H1 (cell line): ENCODE data around the gene TNS1. TPM values are rescaled to one million over a fixed set of nuclear protein-coding genes. Genes with fewer than 3 reads are reported as not detected.

ENCODE experiments used
- CTCF ChIA-PET: fragments of 300-600 bp; sonication (Branson Sonifier 250); formaldehyde crosslinking; loops from one replicate; lab custom pipeline; 2021; ENCODE audit not compliant: partially characterized antibody; lab: Charles Lee
- POLR2A ChIA-PET: fragments of 300-600 bp; sonication (Branson Sonifier 250); formaldehyde crosslinking; loops from one replicate; lab custom pipeline; 2021; ENCODE audit warnings: inconsistent platforms; ENCODE audit not compliant: partially characterized antibody; lab: Charles Lee
- DNase-seq, 2 experiments: peaks; one replicate each; pipeline versions ENCODE4 v3.0.0 to v3.0.0-alpha.2; 2010 to 2022; ENCODE audit warnings: low spot score in 2 of 2, low read depth in 1 of 2, mixed read lengths in 1 of 2
- FAIRE-seq: peaks from 2 replicates; lab custom pipeline; 2011; peaks lifted over from hg19 to GRCh38; lab: Jason Lieb, UNC
- H2AFZ ChIP-seq: 2 replicates; pipeline ENCODE4 v1.8.1; 2012; ENCODE audit warnings: low read length, inconsistent platforms
- H2AK5ac ChIP-seq: 2 replicates; pipeline ENCODE4 v1.6.1; 2013; ENCODE audit warnings: low read depth, low read length
- H2BK120ac ChIP-seq: replicated peaks from 2 replicates; pipeline ENCODE3; 2013; ENCODE audit warnings: low read depth, low read length, inconsistent platforms
- H2BK12ac ChIP-seq: 2 replicates; pipeline ENCODE4 v1.6.1; 2013; ENCODE audit warnings: low read depth, low read length
- H2BK15ac ChIP-seq: 2 replicates; pipeline ENCODE4 v1.6.1; 2013; ENCODE audit warnings: low read length
- H2BK20ac ChIP-seq: 2 replicates; pipeline ENCODE4 v1.6.1; 2013; ENCODE audit warnings: low read length
- H2BK5ac ChIP-seq: 2 replicates; pipeline ENCODE4 v1.6.1; 2013; ENCODE audit warnings: low read depth, low read length
- H3K14ac ChIP-seq: 2 replicates; pipeline ENCODE4 v1.6.1; 2013; ENCODE audit warnings: inconsistent platforms; ENCODE audit not compliant: insufficient read length
- H3K18ac ChIP-seq: 2 replicates; pipeline ENCODE4 v1.6.1; 2013; ENCODE audit warnings: low read length; ENCODE audit errors: extremely low read depth
- H3K23ac ChIP-seq: 2 replicates; pipeline ENCODE4 v1.6.1; 2013; ENCODE audit warnings: inconsistent platforms; ENCODE audit not compliant: insufficient read length
- H3K23me2 ChIP-seq: 2 replicates; pipeline ENCODE4 v1.6.1; 2013; ENCODE audit warnings: low read depth, low read length
- H3K27ac ChIP-seq: 2 replicates; pipeline ENCODE4 v1.6.1; 2011; ENCODE audit warnings: low read depth, low read length, inconsistent platforms
- H3K27me3 ChIP-seq, 4 experiments: replicated peaks in 1 of 4; 1 replicate in 1 of 4; 2 replicates in 3 of 4; pipeline versions ENCODE4 v1.6.1 to v1.8.1; 2011 to 2013; ENCODE audit warnings: low read length in 3 of 4, mild to moderate bottlenecking in 3 of 4, inconsistent platforms in 2 of 4, mixed read lengths in 2 of 4, moderate library complexity in 1 of 4; ENCODE audit not compliant: control insufficient read depth in 3 of 4, insufficient read depth in 3 of 4; ENCODE audit errors: extremely low read depth in 1 of 4
- H3K36me3 ChIP-seq, 4 experiments: 2 replicates each; pipeline versions ENCODE4 v1.6.1 to v1.8.1; 2011 to 2013; ENCODE audit warnings: mild to moderate bottlenecking in 4 of 4, low read length in 3 of 4, moderate library complexity in 2 of 4, control low read depth in 1 of 4, inconsistent platforms in 1 of 4; ENCODE audit not compliant: insufficient read depth in 4 of 4, control insufficient read depth in 2 of 4
- H3K4ac ChIP-seq: replicated peaks from 2 replicates; pipeline ENCODE3; 2013; ENCODE audit warnings: low read length, low read depth, mixed read lengths, inconsistent platforms; ENCODE audit not compliant: insufficient read length
- H3K4me1 ChIP-seq, 4 experiments: replicated peaks in 1 of 4; 1 replicate in 1 of 4; 2 replicates in 3 of 4; pipeline versions ENCODE4 v1.6.1 to v1.8.1; 2011 to 2013; ENCODE audit warnings: low read length in 3 of 4, inconsistent platforms in 2 of 4, mixed read lengths in 1 of 4; ENCODE audit not compliant: insufficient read depth in 4 of 4, control insufficient read depth in 3 of 4
- H3K4me2 ChIP-seq, 2 experiments: 2 replicates each; pipeline versions ENCODE4 v1.6.1 to v1.8.1; 2011 to 2013; ENCODE audit warnings: low read depth in 2 of 2, low read length in 2 of 2, control low read depth in 1 of 2, inconsistent platforms in 1 of 2, mild to moderate bottlenecking in 1 of 2; ENCODE audit not compliant: insufficient read depth in 1 of 2
- H3K4me3 ChIP-seq, 4 experiments: fragments of 200-600, 300-600 bp in 1 of 4; sonication (generic), shearing (Covaris generic), sonication (Bioruptor Twin) in 1 of 4; 2 replicates each; pipeline versions ENCODE4 v1.5.1 to v1.8.1; 2011 to 2016; ENCODE audit warnings: low read length in 4 of 4, low read depth in 3 of 4, control low read depth in 2 of 4, inconsistent platforms in 2 of 4, mild to moderate bottlenecking in 2 of 4, mixed read lengths in 1 of 4, moderate library complexity in 1 of 4; ENCODE audit not compliant: insufficient read depth in 2 of 4; ENCODE audit errors: extremely low read depth in 1 of 4
- H3K56ac ChIP-seq: replicated peaks from 2 replicates; pipeline ENCODE3; 2013; ENCODE audit warnings: low read depth, mild to moderate bottlenecking, mixed read lengths, low read length, inconsistent platforms; ENCODE audit not compliant: insufficient read length
- H3K79me1 ChIP-seq: 2 replicates; pipeline ENCODE4 v1.6.1; 2013; ENCODE audit warnings: low read depth, low read length, control low read depth
- H3K79me2 ChIP-seq, 2 experiments: 2 replicates each; pipeline versions ENCODE4 v1.6.1 to v1.8.1; 2012 to 2013; ENCODE audit warnings: low read length in 2 of 2, mild to moderate bottlenecking in 2 of 2, inconsistent platforms in 1 of 2; ENCODE audit not compliant: insufficient read depth in 2 of 2, control insufficient read depth in 1 of 2
- H3K9ac ChIP-seq, 4 experiments: replicated peaks in 1 of 4; 1 replicate in 1 of 4; 2 replicates in 3 of 4; pipeline versions ENCODE4 v1.6.1 to v1.8.1; 2011 to 2013; ENCODE audit warnings: low read depth in 3 of 4, low read length in 3 of 4, control low read depth in 2 of 4, mild to moderate bottlenecking in 2 of 4, moderate library complexity in 2 of 4, inconsistent platforms in 1 of 4; ENCODE audit errors: extremely low read depth in 1 of 4
- H3K9me3 ChIP-seq, 2 experiments: 2 replicates each; pipeline versions ENCODE4 v1.6.1 to v1.8.1; 2012 to 2013; ENCODE audit warnings: mild to moderate bottlenecking in 2 of 2, moderate library complexity in 2 of 2, control low read depth in 1 of 2, inconsistent platforms in 1 of 2, low read depth in 1 of 2, low read length in 1 of 2, mixed read lengths in 1 of 2; ENCODE audit not compliant: insufficient read depth in 2 of 2
- H4K20me1 ChIP-seq, 2 experiments: replicated peaks in 1 of 2; 2 replicates each; pipeline versions ENCODE3 to v1.8.1; 2011 to 2013; ENCODE audit warnings: inconsistent platforms in 2 of 2, low read length in 2 of 2, mild to moderate bottlenecking in 1 of 2; ENCODE audit not compliant: insufficient read depth in 2 of 2, control insufficient read depth in 1 of 2
- H4K5ac ChIP-seq: 2 replicates; pipeline ENCODE4 v1.6.1; 2013; ENCODE audit warnings: low read length, low read depth, mixed read lengths, inconsistent platforms; ENCODE audit not compliant: insufficient read length
- H4K8ac ChIP-seq: 2 replicates; pipeline ENCODE4 v1.8.0; 2013; ENCODE audit warnings: mild to moderate bottlenecking, moderate library complexity, low read length, inconsistent platforms; ENCODE audit not compliant: insufficient read depth; ENCODE audit errors: extremely low read depth
- H4K91ac ChIP-seq: replicated peaks from 2 replicates; pipeline ENCODE3; 2013; ENCODE audit warnings: low read length, mixed read lengths, inconsistent platforms; ENCODE audit not compliant: insufficient read length
- JUND ChIP-seq: IDR thresholded peaks from 2 replicates; pipeline ENCODE4 v1.6.1; 2011; ENCODE audit warnings: mild to moderate bottlenecking, improper control_type of control experiment, low read length
- WGBS, 2 experiments: shearing (Covaris generic) in 1 of 2; methylation state at CpG; one replicate each; pipeline versions ENCODE4 v1.1.6 to v1.1.7; 2013 to 2015; ENCODE audit warnings: low lambda C conversion rate in 2 of 2, mixed read lengths in 2 of 2, inconsistent platforms in 1 of 2, low coverage in 1 of 2, missing lambda C conversion rate in 1 of 2; ENCODE audit not compliant: insufficient replicate concordance in 2 of 2, insufficient coverage in 1 of 2, insufficient read length in 1 of 2; ENCODE audit errors: extremely low coverage in 1 of 2, missing lambda C conversion rate in 1 of 2; 5-methylcytosine and 5-hydroxymethylcytosine counted together
- polyA plus RNA-seq, 7 experiments: library from polyadenylated mRNA; depleted of rRNA in 3 of 7; stranded (reverse) in 5 of 7; unstranded in 2 of 7; fragments of >200 nt in 5 of 7; fragments of 200-250 nt in 2 of 7; gene quantifications; 1 replicate in 5 of 7; 2 replicates in 1 of 7; 4 replicates in 1 of 7; pipeline versions ENCODE4 v1.2.1 to v1.2.3, GENCODE V29; 2011 to 2013; ENCODE audit warnings: missing spikeins in 2 of 7, mixed read lengths in 2 of 7
- total RNA-seq: library from RNA; stranded (reverse); fragmentation: NEBNext Ultra II Directional; extraction: Animal tissue kit (Norgen Biotek cat#: 25700); gene quantifications from 2 replicates; pipeline ENCODE4 v1.2.1, GENCODE V29; 2021

Gene TNS1
- total and polyA plus RNA-seq, 2 of the 8 experiments (the other 6 are each of a cell fraction or from before 2014, with no cell fraction given), result 1.5 to 5.1 TPM

DNA sequence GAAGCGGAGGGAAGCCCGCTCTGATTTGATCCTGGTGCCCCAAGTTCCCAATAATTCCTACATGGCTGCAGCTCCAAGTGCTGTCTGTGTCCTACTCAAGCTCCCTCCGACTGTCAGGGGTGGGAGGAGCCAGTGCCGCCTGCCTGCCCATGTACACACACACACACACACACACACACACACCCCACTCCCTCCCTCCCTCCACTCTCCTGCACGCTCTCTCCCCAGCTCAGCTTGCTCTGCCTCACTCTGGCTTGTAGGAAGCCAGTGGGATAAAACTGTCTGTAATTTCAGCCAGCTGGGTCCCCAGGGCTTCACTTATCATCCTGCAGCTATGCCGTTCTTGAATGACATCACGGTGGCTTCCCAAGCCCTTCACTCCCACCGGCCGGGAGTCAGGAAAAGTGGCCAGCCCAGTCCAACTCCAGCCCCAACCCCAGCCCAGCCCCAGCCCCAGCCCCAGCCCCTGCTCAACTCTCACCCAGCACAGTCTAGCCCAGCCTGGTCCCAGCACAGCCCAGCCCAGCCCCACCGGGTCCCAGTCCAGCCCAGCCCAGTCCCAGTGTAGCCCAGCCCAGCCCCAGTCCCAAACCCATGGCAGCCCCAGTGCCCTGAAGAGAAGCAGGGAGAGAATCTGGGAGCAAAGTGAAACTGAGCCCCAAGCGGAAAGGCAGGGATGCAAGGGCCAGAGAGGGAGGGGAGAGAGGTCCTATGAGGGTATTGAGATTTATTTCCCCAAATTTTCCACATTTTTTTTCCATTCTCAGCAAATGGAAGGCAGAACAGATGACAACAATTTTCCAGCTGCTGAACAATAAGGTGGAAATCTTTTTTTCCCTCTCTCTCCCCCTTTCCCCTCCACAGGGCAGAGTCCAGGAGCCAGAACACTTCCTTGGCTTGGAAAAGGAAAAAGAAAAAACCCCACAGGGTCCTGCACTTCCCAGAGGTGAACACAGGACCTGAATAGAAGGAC, 144.0 kb downstream of the TNS1 start:
- TF ChIP-seq JUND, result no peak
- CTCF ChIA-PET, result interaction anchor here (0.9 to 5.5 kb wide), 17 partner anchors 9 to 135 kb away, joined by 3 to 25 read pairs (median 5); no protein-coding TSS in a partner anchor
- DNase-seq (no peak), FAIRE-seq (no peak)
- no peak overlapping the region for H3K27ac ChIP-seq
- H3K4me3 ChIP-seq, result no peak overlapping the region
- H4K5ac ChIP-seq, result no peak overlapping the region
- no peaks in the 10 kb centered on the region for H3K79me2 ChIP-seq
- no peak overlapping the region for H3K14ac ChIP-seq
- 79% methylated on average over 8 of the region's 11 CpGs; no CpG with 5 or more reads in 1 of the 2 experiments for WGBS, 2 experiments
- H3K4me1 ChIP-seq, result peaks cover 0 to 18% (median 2%) of the 10 kb centered on the region in 4 experiments; a peak in 5 of 7 replicates
- H3K9ac ChIP-seq, result no peak overlapping the region
- H3K9me3 ChIP-seq, result no peaks in the 10 kb centered on the region
- H2AFZ ChIP-seq, result no peak overlapping the region
- H3K79me1 ChIP-seq, result no peaks in the 10 kb centered on the region
- 0 out of 2 replicates have a peak overlapping the region, but pooled peaks have one; percentile 60 for H2BK12ac ChIP-seq
- no peak overlapping the region for H3K18ac ChIP-seq
- no peak overlapping the region for H2BK5ac ChIP-seq
- no peak overlapping the region for H4K91ac ChIP-seq
- no peak overlapping the region for H2AK5ac ChIP-seq
- H4K8ac ChIP-seq, result peak overlapping the region; percentile 45; the same call in 1 of the 2 replicates
- no peak overlapping the region for H3K4ac ChIP-seq
- no peaks in the 10 kb centered on the region for H4K20me1 ChIP-seq
- no peaks in the 10 kb centered on the region for H3K27me3 ChIP-seq
- H2BK20ac ChIP-seq, result no peak overlapping the region
- H3K23ac ChIP-seq, result no peak overlapping the region
- H3K56ac ChIP-seq, result no peak overlapping the region
- POLR2A ChIA-PET, result interaction anchor here (0.5 to 0.6 kb wide), 2 partner anchors 33 to 81 kb away, joined by 3 read pairs; no protein-coding TSS in a partner anchor
- no peak overlapping the region for H2BK15ac ChIP-seq
- no peak overlapping the region for H2BK120ac ChIP-seq
- no peak overlapping the region for H3K4me2 ChIP-seq
- H3K23me2 ChIP-seq, result no peaks in the 10 kb centered on the region
- no peaks in the 10 kb centered on the region for H3K36me3 ChIP-seq
